Posterior vena cava (tissue), 2 donors: ENCODE data around the gene CDK5. TPM values are rescaled to one million over a fixed set of nuclear protein-coding genes. Genes with fewer than 3 reads are reported as not detected.
"Not testable (repeated sequence)": the region's sequence is repeated elsewhere in the genome, so short reads cannot be mapped to it uniquely, and the experiment has no call there.

Experiments
- DNase-seq: peaks from one replicate; pipeline ENCODE4 v3.0.0-alpha.2; 2020; ENCODE audit warnings: low spot score
- intact Hi-C, 2 donors: fragments of 100-400 bp; cut with DNase I; formaldehyde crosslinking; loops; one replicate each; pipeline versions ENCODE4 v1.14.1 to v1.14.2; 2022 to 2023
- total RNA-seq, 2 donors: library from RNA; stranded (reverse); fragmentation: NEBNext Ultra II Directional; extraction: Animal tissue kit (Norgen Biotek cat#: 25700); gene quantifications; one replicate each; pipeline ENCODE4 v1.2.1, GENCODE V29; 2021
- donor health status: DM: yes; HTN: yes; CAD: no.
- donor health status: DM: yes; HTN: yes; CAD: no.

CDK5 gene
- total RNA-seq, 2 donors from 2014 or later: 5.2 to 7.3 TPM

DNA sequence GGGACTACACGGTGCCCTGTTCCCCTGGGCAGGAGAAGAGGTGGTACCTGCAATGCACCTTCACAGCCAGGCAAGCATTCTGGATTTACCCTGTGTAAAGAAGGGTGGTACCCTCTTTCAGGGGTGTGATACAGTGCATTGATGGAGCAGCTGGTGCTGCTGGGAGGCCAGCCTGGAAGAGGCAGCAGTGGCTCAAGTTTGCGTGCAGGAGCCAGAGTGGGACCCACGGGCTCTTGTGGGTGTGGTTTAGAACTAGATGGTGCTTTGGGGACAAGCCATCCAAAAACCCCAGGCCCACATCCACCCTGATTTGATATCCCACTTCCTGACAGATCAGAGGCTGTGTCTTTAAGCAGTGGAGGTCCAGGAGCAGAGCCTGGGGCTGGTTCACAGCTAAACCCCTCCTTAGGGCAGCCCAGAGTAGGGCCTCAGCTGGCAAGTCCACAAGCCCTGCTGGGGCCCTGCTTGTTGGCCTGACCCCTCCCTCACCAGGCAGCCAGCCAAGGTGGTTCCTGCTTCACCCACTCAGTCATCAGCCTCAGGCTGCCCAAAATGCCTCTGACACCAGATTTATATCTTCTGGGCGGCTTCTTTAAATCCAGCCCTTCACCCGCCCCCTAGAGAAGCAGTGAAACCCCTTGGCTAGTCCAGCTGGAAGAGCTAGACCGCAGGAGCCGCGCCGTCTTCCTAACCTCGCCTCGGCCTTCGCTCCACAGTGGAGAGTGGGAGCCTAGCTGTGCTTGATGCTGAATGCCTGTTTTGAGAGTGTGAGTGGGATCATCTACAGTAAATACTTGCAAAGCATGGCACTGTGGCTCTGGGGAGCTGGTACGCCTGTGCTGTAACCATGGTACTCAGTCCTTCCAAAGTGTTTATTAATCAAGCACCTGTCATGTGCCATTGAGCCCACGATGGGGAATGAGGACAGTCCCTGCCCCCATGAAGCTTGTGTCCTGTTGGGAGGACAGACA, 10.8 kb downstream of the CDK5 start:
- intact Hi-C loops: loop anchor here in 1 of 2 donors (10.0 kb wide), 1 partner anchor 48 kb away; no protein-coding TSS in a partner anchor
- DNase-seq: no peak

DNA sequence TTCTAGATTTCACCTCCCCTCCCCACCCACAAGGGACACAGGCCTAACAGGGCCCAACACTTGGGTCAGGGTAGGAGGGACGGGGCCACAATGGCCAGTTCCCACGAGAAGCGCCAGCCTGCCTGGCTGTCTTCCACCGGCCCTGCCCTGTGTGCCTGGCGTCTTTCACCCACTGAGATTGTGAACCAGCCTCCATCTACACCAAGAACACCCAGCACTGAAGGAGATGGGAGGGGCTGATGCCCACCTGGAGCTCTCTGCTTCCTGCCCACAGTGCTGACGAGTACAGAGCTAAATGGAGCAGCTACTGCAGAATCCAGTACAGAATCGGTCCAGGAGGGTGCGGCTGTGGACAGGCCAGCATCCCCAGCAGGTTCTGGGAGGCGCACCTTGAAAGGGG, 11.7 kb downstream of the CDK5 start:
- intact Hi-C loops: loop anchor here in 1 of 2 donors (10.0 kb wide), 1 partner anchor 49 kb away; no protein-coding TSS in a partner anchor
- DNase-seq: no peak

DNA sequence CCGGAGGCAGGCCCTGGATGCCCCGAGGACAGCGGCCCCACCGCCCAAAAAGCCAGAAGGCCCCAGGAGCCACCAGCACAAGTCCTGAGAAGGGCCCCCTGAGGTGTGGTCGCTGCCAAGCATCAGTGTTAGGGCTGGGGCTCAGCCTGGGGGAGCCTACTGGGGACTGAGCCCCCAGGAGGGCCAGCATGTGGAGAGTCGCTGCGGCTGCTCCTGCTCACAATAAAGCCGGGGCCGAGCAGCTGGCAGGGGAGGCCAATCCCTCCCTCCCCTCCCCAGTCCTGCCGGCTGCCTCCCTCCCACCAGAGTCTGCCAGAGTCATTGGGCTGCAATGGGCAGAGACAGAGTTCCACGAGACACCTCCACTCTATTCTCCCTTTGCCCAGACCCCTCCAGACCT, 12.4 kb downstream of the CDK5 start:
- DNase-seq: no peak
- intact Hi-C loops: loop anchor here in 1 of 2 donors (10.0 kb wide), 1 partner anchor 50 kb away; no protein-coding TSS in a partner anchor

DNA sequence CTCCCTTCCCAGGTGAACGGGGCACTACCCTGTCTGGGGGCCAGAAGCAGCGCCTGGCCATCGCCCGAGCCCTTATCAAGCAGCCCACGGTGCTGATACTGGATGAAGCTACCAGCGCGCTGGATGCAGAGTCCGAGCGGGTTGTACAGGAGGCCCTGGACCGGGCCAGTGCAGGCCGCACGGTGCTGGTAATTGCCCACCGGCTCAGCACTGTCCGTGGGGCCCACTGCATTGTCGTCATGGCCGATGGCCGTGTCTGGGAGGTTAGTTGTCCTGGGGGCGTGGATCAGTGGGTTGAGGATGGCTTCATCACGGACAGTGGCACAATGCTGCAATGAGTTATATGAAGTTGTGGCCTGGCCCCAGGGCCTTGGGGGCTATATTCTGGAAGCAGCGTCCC, 13.7 kb downstream of the CDK5 start:
- DNase-seq: no peak
- intact Hi-C loops: loop anchor here in 1 of 2 donors (10.0 kb wide), 1 partner anchor 51 kb away; no protein-coding TSS in a partner anchor

DNA sequence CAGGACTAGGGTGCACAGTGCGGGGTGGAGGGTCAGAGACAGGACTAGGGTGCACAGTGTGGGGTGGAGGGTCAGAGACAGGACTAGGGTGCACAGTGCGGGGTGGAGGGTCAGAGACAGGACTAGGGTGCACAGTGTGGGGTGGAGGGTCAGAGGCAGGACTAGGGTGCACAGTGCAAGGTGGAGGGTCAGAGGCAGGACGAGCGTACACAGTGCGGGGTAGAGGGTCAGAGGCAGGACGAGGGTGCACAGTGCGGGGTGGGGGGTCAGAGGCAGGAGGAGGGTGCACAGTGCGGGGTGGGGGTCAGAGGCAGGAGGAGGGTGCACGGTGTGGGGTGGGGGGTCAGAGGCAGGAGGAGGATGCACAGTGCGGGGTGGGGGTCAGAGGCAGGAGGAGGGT, 14.2 kb downstream of the CDK5 start:
- intact Hi-C loops: loop anchor here in 1 of 2 donors (10.0 kb wide), 1 partner anchor 51 kb away; no protein-coding TSS in a partner anchor
- not testable (repeated sequence) for DNase-seq

DNA sequence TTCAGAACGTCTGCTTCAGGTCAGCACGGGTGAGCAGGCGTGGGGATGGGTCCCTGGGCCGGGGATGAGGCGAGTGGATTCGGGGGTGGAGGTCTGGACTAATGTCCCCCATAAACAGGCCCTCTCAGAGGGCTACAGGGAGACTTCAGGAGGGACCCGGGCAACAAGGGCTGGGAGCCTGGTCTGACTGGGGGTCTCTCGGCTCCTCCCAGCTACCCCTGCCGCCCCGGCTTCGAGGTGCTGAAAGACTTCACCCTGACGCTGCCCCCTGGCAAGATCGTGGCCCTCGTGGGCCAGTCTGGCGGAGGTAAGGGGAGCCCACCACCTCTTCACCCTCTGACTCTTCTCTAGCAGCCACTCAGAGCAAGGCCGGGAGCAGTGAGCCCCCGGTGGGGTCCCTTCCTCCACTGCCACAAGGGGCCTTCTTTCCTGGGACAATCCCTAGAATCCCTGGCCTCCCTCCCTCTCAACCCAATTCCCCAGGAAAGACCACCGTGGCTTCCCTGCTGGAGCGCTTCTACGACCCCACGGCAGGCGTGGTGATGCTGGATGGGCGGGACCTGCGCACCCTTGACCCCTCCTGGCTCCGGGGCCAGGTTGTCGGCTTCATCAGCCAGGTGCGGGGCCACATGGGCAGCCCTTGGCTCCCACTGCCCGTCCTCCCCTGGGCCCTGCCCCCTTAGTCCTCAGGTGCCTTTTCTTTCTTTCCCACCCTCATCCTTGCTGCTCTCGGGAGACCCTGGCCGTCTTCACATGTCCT, 16.9 kb downstream of the CDK5 start:
- intact Hi-C loops: loop anchor here in 1 of 2 donors (10.0 kb wide), 1 partner anchor 54 kb away; no protein-coding TSS in a partner anchor
- DNase-seq: no peak

DNA sequence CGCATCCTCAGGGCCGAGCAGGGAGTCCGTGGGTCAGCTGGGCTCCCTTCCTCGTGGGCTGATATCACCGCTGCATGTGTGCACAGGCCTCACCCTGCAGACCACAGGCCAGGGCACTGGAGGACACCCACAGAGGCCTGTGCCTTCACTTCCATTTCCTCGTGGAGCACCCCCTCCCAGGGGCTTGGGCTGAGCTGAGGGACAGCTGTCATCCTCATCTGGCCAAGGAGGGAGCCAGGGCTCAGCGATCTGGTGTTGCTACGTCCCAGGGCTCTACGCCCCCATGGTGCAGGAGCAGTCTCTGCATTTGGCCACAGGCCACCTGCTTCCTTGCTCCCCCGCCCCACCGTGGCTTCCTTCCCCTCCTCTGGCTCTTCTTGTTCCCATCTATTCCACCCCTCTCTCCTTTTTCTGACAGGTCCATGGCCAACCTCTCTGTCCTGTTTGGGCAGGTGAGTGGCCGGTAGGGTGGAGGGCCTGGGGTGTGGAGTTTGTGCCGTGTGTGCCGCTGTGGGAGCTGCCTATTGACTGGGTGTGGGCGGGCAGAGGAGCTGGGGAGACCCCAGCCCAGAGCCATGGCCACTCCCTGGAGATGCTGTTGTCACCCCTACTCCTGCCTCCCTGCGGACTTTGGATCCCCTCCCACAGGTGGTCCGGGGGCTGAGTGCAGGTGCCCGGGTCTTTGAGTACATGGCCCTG, 17.7 kb downstream of the CDK5 start:
- intact Hi-C loops: loop anchor here (5.0 to 10.0 kb wide), 2 partner anchors 55 to 72 kb away; no protein-coding TSS in a partner anchor
- no peak for DNase-seq

DNA sequence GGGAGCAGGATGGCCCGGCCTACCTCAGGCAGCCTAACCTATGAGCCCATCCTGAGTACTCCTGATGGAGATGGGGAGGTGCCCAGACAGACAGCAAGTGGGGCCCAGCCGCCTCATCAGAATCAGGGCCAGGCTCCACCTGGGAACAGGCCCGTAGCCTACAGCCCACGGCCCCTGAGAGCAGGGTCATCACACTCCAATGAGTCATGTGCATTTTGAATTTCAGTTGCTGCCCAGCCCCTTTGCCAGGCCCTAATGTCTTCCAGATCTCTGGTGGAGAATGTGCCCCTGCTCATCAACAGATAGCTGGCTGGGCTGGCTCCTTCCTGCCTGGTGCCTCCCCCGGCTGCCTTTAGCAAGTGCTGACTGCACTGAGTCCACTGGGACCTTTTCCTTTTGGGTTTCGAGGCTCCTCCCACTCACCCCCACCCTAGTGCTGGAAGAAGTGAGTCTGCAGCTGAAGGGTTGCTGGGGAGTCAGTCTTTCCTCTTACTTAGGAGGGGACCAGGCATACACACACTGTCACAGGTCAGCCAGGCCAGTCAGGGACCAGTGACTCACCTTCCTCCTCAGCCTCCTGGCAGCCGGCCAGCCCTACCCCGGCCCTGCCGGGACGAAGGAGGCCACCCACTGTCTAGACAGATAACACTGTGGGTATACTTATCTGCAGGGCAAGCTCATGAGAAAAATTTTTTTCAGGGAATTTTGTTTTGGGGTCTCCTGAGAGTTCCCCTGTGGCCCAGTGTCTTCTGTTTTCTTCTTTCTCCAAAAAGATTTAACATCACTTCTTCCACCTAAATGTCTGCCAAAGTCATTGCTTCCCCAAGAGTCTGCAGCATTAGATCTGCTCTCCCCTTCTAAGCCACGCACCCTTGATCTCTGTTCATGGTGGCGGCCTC, 18.5 kb downstream of the CDK5 start:
- peak; percentile 96 for DNase-seq
- intact Hi-C loops: loop anchor here in 1 of 2 donors (5.0 kb wide), 1 partner anchor 73 kb away; no protein-coding TSS in a partner anchor

DNA sequence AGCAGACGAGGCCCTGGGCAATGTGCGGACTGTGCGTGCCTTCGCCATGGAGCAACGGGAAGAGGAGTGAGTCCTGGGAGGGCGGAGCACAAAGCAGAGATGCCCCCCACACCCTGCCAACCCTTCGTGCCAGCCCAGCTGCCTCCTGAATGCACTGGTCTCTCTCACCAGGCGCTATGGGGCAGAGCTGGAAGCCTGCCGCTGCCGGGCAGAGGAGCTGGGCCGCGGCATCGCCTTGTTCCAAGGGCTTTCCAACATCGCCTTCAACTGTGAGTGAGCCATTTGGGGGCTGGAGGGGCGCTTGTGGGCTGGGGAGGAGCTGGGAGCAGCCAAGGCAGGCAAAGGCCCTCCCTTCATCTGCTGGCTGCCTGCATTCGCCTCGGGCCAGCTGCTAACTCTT, 21.8 kb downstream of the CDK5 start:
- no peak for DNase-seq
- intact Hi-C loops: loop anchor here in 1 of 2 donors (5.0 kb wide), 1 partner anchor 76 kb away; no protein-coding TSS in a partner anchor

DNA sequence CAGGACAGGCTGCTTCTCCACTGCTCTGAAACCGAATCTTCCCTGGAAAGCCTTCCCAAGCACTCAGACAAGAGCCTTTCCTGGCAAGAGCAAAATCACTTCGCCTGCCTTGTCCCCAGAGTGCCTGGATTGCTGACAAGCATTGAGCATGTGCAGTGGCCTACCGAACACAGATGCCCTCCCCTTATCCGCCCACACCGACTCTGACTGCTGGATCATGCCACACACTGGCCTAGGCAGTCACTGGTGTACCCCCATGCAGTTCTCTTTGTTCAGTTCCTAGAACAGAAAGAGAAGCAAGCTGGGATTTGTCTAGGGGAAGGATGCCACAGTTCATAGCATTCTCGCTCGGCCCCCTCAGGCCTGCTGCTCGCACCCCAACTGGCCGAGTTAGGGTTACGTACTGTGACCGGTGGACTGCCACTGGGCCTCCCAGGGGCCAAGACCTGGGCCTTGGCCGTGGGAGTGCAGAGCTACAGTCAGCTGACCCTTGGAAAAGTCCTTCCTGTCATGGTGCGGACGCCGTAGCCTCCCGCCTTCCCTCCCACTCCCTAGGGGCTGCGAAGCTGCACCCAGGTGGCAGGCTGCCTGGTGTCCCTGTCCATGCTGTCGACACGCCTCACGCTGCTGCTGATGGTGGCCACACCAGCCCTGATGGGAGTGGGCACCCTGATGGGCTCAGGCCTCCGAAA, 22.5 kb downstream of the CDK5 start:
- intact Hi-C loops: loop anchor here in 1 of 2 donors (5.0 kb wide), 1 partner anchor 77 kb away; no protein-coding TSS in a partner anchor
- DNase-seq: no peak

DNA sequence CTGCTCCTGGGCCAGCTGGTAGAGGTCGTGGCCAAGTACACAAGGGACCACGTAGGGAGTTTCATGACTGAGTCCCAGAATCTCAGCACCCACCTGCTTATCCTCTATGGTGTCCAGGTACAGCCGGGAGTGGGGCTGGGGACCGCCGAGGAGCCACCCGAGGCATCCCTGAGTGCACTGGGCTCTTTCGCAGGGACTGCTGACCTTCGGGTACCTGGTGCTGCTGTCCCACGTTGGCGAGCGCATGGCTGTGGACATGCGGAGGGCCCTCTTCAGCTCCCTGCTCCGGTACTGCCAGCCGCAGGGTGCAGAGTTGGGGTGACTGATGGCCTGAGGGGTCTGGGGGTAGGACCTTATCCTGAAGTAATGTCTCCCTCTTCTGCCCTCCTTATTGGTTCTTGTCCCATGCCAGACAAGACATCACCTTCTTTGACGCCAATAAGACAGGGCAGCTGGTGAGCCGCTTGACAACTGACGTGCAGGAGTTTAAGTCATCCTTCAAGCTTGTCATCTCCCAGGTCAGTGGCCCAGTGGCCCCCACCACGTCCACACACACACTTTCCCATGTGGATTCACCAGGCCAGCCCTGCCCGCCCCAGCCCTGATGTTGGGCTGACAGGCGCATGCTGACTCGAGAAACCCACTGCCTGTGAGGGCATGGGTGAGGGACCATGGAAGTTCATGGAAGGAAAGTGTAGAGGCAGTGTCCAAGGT, 23.2 kb downstream of the CDK5 start:
- no peak for DNase-seq
- intact Hi-C loops: loop anchor here in 1 of 2 donors (5.0 kb wide), 1 partner anchor 78 kb away; no protein-coding TSS in a partner anchor

DNA sequence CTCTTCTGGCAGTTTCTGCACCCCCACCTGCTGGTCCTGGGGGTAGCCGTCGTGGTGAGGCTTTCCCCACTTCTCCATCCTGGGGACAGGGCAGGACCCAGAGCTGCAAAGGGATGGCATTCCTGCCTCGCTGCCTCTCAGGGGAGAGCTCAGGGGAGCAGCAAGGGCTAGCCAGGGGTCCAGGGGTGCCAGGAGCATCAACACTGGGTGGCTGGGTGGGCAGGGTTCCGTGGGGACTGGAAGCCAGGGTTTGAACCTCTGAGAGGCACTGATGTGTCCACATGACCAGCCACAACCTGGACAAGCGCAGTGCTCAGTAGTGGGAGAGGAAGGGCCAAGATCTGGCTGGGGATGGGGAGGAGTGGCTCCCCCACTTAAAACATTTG, 23.8 kb downstream of the CDK5 start:
- no peak for DNase-seq
- intact Hi-C loops: no loop called here

DNA sequence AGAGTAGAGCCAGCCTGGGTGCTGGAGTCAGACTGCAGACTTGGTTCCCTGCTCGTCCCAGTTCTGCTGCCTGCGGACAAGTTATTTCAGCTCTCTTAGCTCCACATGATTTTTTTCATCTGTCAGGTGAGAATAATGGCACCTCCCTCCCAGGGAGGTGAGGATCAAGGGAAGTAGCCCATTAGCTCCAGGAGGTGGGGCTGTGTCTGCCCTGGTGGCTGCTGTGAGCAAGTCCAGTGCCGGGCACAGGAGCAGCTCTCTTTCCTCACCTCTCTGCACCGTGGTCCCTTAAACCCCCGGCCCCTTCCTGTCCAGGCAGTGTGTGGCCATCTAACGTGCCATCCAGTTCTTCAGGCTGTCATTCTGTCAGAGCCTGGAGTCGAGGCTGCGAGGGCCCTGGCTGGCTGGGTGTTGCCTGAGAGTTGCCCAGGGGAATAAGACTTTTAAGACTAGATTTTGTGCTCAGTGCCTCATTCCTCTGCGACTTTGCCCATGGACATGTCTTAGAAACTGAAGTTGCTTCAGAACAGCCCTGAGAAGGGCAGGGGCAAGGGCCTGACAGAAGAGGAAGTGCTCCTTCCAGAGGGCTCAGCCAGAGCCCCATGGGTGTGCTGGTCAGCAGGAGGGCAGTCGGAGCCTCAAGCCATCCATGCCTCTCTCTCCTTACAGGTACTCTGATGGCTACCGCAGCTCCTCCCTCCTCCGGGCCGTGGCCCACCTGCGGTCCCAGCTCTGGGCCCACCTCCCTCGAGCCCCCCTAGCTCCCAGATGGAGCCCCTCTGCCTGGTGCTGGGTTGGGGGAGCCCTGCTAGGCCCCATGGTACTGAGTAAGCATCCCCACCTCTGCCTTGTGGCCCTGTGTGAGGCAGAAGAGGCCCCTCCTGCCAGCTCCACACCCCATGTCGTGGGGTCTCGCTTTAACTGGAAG, 24.5 kb downstream of the CDK5 start:
- intact Hi-C loops: no loop called here
- no peak for DNase-seq

DNA sequence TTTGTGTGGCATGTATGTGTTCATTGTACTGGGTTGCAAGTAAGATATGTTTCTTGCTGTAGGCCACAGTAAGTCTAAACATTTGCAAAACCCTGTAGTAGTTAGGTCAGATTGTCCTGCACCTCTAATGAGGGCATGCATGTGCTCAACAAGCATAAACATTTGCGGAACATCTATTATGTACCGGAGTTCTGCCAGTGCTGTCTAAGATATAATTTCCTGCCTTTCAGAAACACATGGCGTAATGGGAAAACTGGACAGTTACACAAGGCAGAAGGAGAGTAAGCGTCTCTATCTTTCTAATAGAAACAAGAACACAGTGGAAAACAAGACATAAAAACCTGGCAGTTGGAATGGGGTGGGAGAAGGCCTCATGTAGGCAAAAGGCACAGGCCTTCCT, 26.7 kb downstream of the CDK5 start:
- intact Hi-C loops: no loop called here
- DNase-seq: no peak

DNA sequence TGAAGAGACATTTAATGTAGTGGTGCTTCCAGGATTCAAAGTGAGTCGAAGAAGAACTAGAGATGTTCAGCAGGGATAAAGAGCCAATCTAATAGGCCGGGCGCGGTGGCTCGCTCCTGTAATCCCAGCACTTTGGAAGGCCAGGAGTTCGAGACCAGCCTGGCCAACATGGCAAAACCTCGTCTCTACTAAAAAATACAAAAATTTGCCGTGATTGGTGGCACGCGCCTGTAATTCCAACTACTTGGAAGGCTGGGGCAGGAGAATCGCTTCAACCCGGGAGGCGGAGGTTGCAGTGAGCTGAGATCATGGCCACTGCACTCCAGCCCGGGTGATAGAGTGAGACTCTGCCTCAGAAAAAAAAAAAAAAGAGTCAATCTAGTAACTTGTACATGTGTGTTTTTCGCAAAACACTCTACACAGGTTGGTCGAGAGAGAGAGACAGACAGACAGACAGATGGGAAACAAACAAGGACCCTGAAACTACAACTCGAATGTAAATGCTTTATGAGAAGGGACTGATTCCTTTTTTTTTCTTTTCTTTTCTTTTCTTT, 28.7 kb downstream of the CDK5 start:
- DNase-seq: no peak
- intact Hi-C loops: no loop called here
